HK-2 (cell line): ENCODE measurements around the gene ARL15.

ENCODE experiments used
- DNase-seq: peaks from one replicate; pipeline ENCODE4 v3.0.0-alpha.2; 2018; ENCODE audit not compliant: unreplicated experiment

Gene ARL15

DNA sequence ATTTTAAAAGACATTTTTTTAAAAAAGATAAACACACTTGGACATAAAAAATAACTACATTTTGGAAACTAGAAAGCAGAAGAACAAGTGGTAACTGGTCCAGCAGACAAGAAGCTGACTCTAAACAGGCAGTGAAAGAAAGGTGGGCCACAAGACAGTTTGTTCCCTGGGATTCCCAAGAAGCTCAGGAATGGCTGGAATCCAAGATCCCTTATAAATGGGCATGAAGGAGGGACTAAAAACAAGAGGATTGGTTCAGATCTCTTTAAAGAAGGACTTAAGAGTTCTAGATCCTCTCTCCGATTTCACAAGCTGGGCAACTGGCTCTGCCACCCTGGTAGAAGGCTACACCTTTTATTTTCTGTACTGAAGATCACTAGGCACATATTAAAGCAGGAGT lies 102.8 kb downstream of the ARL15 start:
- DNase-seq, result no peak

GRCh38 chr5:54206580-54207229 lies 103.7 kb downstream of the ARL15 start:
- DNase-seq, result no peak

DNA sequence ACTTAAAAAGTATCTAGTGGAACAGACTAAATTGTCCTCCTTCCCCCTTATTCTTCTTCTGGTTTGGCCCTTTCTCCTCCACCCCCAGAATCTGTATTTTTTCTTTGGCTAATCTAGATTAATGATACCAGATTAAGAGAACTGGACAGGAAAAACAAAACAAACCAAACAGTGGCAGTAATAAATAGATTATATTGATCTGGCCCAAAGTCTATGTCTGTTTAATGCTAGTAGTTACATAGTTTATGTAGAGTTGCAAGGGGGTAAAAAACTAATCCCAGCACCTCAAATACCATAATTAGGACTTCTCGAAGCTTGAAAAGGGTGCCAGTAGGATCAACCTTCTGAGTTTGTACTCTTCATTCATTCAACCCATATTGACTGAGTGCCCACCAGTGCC lies 104.5 kb downstream of the ARL15 start:
- DNase-seq, result no peak

DNA sequence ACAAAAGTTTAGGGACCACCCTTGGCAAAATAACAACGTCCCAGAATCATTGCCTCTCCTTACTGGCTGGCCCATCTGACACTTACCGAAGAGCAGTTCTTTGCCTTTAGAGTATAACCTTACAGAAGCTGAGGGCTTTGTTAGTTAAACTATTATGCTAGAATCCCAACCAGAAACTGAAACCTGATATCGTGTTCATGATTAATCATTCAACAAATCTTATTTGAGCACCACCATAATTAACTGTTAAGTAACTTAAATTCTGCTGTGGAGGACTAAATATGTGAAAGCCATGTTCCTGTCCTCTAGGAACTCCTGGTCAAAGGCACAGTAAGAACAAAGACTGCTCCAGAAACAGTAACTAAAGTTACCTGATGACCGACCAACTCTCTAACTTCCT lies 104.9 kb downstream of the ARL15 start:
- no peak for DNase-seq

DNA sequence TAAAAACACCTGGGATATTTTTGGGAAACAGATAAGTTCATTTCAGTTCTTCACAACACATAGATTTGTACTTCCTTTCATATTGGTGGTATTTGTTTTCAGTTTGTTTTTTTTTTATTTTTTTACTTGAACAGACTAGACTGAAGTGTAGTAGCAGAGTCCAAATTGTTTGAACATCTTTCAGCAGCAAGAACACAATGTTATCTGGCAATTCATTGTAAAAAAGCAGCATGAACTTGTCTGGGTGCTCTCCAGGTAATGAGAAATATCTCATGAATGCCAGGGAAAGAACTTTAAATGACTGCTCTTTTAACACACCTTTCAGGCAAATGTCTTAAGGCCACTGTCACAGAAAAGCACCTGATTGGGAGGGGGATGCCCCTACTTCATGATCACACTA lies 113.4 kb downstream of the ARL15 start:
- no peak for DNase-seq

DNA sequence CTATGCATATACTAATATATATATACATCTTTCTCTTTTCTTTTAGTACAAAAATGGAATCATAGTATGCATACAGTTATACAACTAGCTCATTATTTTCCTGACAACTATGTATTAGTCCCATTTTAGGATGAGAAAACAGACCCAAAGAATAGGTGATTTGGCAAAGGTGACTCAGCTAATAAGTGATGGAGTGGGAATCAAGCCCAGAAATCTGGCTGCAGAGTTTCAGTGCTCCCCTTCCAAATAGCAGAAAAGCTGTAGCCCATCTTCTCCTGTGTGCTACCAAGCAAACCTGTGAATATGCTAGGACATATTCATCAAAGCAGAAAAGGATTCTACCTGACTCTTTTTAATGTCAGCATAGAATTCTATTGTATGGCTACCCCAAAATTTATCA lies 114.7 kb downstream of the ARL15 start:
- DNase-seq, result no peak

DNA sequence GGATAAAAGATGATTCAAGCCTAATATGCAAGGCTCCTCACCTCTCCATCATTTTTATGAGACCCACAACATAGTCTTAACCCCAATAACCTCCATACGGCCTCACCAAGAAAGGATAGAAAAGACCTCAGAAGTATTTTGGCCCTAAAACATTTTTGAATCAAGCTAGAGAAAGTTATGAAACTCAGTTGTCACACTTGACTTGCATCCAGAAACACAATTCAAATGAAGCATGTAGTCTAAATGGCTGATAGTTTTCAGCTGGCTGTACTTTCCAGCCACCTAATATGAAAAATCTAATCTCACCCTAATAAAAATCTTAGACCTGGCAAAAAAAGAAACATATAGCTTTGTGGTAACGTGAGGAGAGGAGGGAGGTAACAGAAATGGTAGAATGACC lies 116.1 kb downstream of the ARL15 start:
- no peak for DNase-seq

DNA sequence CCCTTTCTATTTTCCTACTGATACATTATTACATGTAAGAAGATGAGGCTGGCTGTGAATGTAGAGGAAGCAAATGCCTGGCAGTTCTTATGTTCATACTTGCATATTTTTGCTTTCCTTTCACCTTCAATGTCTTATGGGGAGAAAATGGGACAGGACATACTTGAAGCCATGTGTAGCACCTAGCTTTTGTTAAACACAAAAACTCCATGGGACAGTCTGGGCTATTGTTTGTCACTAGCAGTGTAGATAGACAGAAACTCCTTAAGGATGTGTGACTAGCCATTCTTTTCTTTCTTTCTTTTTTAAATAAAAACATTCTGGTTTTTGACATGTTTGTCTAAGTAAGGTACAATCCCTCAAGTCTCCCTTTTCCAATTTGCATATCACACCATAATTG lies 122.7 kb downstream of the ARL15 start:
- DNase-seq, result no peak

DNA sequence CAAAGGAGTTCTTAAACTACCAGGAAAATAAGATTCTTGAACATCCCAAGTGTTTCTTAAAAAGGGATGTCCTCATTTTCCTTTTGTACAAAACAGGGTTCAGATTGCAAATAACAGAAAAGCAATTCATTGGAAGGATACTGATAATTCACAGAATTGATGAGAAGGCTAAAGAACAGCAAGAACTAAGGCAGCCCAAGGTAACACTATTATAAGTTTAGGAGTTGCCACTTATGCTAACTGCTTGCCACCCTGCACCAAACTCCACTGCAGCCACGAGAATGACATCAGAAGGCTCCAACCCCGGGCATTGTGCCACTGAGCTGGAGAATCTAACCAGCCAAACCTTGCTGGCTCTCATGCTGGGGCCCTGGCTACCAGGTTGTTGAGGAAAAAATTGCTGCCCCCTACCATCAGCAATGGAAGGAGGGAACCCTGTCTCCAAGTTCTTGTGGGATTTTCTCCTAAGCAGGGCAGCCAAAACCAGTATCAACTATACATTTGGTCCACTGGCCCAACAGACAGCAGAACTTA lies 123.4 kb downstream of the ARL15 start:
- no peak for DNase-seq

DNA sequence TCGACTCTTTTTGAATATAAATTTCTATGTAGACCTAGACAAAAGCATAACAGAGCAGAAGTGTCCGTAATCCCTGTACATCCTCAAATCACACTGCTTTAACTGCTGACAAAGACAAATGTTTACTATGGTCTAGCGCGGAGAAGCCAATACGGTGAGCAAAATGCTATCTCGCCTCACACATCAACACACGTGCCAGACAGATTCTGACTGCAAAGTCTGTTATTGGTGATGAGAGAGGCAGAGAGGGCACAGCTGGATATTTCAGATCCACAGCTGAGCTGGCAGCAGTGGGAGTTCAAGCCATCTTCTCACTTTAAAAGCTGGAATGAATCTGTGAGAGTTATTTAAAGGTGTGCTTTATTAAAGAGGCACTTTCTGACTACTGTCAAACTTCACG lies 124.3 kb downstream of the ARL15 start:
- DNase-seq, result no peak

DNA sequence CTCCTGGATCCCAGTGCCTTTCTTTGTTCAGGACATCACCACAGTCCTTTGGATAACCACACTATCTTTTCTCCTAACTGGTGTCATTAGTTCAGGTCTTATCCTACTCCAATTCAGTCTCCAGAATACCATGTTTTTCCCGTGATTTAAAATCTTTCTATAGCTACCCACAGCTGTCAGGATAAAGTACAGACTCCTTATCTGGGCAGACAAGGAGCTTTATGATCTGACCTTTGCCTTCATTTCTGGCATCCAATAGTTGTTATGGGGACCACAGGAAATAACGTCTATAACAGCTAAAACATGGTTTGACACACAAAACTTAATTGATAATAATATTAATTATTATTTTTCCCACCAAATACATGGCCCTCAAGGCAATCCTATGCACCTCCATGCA lies 125.6 kb downstream of the ARL15 start:
- no peak for DNase-seq

- DNase-seq, result no peak
Observed at GRCh38 chr5:54180630-54181031, 129.7 kb downstream of the ARL15 start.

GRCh38 chr5:54178991-54179390 lies 131.4 kb downstream of the ARL15 start:
- no peak for DNase-seq

- no peak for DNase-seq
Observed at GRCh38 chr5:54178207-54178606, 132.2 kb downstream of the ARL15 start.

DNA sequence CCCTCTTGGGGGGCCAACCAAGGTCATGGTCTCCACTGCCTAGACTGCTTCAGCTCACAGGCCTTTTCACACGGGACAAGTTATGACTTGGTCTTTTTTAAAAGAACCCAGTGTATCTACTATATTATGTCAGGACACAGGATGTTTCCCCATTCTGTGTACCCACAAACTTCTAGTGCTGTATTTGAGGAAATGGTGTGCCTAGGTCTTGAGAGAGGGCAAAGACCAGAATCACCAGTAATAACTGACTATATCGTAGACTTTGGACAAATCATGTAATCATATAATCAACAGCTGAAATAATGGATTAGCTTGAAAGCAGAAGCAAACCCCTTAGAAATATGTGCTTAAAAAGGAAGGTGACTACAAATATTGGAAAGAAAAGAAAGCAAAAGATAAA lies 133.3 kb downstream of the ARL15 start:
- DNase-seq, result no peak

DNA sequence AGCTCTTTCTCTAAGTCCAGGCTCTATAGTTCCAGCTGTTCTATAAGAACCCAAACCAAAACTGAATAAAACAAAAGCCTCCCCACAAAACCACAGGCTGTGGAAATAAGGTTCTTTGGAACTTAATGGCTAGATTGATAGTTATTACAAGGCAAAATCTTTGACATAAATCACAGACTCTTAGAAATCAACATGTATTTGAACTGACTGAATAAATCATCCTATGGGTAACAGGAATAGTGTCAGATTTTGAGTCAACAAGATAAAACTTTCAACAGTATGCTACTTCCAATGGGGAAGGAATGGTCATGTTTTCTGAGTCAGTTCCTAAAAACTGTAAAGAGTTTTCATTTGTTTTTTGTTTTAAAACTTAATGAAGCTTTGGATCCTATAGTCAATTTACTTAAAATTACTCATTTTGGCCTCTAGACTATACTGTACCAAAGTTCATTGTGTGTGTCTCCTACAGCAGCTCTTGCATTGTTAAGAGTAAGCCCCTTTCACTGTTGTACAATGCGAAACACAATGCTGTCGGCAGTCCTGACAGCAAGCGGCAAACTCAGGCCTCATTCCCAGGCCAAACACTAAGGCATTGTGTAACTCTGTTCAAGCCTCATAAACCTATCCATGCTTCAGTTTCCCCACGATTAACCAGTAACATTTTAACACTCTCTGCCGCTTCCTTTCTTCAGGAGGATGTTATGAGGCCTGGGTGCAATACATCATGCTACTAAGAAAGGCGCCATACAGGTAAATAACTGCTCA lies 134.1 kb downstream of the ARL15 start:
- DNase-seq, result no peak

DNA sequence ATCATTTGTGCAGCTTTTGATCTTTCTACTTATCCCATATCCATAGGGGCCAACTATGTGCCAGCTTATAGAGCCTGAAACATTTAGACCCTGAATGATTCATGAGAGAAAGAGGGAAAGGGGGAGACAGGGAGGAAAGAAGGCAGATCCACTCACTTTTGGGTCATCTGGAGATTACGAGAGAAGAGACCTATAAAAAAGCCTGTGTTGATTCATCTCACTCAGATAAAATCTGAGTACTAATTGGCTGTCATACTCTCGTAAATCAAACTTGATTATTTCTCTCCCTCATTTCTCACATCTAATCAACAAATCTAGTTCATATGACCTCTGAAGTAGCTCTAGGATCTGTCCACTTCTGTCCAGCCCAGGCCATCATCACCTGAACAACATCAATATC lies 137.1 kb downstream of the ARL15 start:
- DNase-seq, result no peak

DNA sequence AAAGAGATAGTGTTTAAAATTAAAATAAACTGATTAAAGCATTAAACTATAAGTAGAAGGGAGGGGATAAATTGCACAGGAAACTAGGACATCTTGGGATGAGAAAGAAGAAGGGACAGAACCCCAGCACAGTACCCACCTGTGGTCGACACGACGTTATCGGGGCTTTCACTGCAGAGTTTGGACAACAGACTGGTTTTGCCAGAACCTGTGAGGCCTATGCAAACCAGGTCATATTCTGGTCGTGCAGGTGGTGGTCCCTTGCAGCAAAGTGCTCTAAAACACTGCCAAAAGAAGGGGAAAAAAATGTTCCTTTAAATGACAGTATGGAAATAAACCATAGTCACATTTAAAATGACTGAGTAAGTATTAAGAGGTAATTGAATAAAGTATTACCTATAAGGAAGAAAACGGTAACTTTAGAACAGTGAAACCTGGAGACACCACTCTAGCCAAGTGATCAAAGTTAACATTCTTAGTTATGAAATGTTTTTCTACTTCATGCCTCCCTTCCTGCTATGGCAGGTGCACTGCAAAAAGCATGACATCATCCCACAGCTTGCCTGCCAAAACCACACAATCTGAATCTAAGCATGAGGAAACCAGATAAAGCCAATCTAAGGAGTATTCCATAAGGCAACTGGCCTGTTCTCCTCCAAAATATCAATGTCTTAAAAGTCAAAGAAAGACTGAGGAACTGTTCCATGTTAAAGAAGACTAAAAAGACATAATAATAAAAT lies 138.6 kb downstream of the ARL15 start:
- no peak for DNase-seq

DNA sequence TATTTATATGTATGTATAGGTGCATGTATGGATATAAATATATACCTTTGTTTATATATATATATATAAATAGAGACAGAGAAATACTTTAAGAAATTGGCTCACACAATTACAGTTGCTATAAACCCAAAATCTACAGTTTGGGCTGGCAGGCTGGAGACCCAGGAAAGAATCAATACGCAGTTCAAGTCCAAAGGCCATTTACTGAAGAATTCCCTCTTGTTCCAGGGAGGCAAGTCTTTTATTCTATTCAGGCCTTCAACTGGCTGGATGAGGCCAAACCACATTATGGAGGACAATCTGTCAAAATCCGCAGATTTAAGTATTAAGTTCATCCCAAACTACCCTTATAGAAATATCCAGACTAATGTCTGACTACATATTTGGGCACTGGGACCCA lies 144.7 kb downstream of the ARL15 start:
- no peak for DNase-seq

DNA sequence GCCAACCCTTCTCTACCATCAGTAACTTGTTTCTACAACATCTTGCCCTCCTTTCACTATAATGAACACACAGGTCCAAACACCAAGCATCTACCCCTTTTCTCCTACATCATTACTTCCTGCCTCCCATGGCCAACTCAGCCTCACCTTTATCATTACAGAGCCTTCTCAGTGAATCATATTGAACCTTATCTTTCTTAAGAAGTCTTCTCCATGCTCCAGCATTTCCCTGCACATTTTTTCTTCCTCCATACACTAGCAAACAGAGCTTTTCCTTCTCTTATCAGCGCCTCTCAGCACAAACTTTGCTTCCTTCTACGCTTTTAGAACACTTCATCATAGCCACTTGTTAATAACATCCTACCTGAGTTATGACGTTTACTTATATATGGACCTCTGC lies 148.2 kb downstream of the ARL15 start:
- DNase-seq, result no peak

- no peak for DNase-seq
Observed at GRCh38 chr5:54160329-54160728, 150.0 kb downstream of the ARL15 start.

- no peak for DNase-seq
Observed at GRCh38 chr5:54159893-54160195, 150.5 kb downstream of the ARL15 start.
